IMR-90 (cell line): Measurements from ENCODE around the gene PPP1R8.

ENCODE experiments used
- CHD1 ChIP-seq: IDR thresholded peaks from 2 replicates; pipeline ENCODE4 v1.6.1; 2012; ENCODE audit warnings: low read depth, low read length, improper control_type of control experiment
- CTCF ChIP-seq: conservative IDR thresholded peaks from 2 replicates; pipeline ENCODE4 v1.5.1; 2012; ENCODE audit warnings: mild to moderate bottlenecking, low read depth, low read length, improper control_type of control experiment
- POLR2A ChIP-seq: IDR thresholded peaks from 2 replicates; pipeline ENCODE4 v1.6.1; 2012; ENCODE audit warnings: mild to moderate bottlenecking, low read depth, low read length
- RAD21 ChIP-seq: IDR thresholded peaks from 2 replicates; pipeline ENCODE4 v1.6.1; 2012; ENCODE audit warnings: low read length, improper control_type of control experiment
- RFX5 ChIP-seq: IDR thresholded peaks from 2 replicates; pipeline ENCODE4 v1.8.0; 2012; ENCODE audit warnings: low read depth, mild to moderate bottlenecking, low read length, moderate library complexity
- SMC3 ChIP-seq: fragments of 150-350 bp; IDR thresholded peaks from 2 replicates; pipeline ENCODE4 v1.6.1; 2016; ENCODE audit warnings: low read depth, mild to moderate bottlenecking, antibody characterized with exemption, low read length, moderate library complexity
- USF2 ChIP-seq: fragments of 150-350 bp; IDR thresholded peaks from 2 replicates; pipeline ENCODE4 v1.6.1; 2017; ENCODE audit warnings: mild to moderate bottlenecking, antibody characterized with exemption, low read length, low read depth

GRCh38 chr1:27894521-27894920 lies 63.9 kb downstream of the PPP1R8 start:
- TF ChIP-seq RFX5 = no peak
- TF ChIP-seq CTCF = no peak
- no peak for TF ChIP-seq SMC3
- TF ChIP-seq CHD1 = no peak
- no peak for TF ChIP-seq RAD21
- TF ChIP-seq POLR2A = no peak
- TF ChIP-seq USF2 = no peak
